ENCODE measurements around the gene LNX1. TPM values are rescaled to one million over a fixed set of nuclear protein-coding genes. Genes with fewer than 3 reads are reported as not detected.

LNX1 gene
- total and polyA plus RNA-seq, 9 of the 15 experiments (the other 6 are each of a cell fraction or from before 2014, with no cell fraction given): 0.40 to 3.6 (median 2.2) TPM

DNA sequence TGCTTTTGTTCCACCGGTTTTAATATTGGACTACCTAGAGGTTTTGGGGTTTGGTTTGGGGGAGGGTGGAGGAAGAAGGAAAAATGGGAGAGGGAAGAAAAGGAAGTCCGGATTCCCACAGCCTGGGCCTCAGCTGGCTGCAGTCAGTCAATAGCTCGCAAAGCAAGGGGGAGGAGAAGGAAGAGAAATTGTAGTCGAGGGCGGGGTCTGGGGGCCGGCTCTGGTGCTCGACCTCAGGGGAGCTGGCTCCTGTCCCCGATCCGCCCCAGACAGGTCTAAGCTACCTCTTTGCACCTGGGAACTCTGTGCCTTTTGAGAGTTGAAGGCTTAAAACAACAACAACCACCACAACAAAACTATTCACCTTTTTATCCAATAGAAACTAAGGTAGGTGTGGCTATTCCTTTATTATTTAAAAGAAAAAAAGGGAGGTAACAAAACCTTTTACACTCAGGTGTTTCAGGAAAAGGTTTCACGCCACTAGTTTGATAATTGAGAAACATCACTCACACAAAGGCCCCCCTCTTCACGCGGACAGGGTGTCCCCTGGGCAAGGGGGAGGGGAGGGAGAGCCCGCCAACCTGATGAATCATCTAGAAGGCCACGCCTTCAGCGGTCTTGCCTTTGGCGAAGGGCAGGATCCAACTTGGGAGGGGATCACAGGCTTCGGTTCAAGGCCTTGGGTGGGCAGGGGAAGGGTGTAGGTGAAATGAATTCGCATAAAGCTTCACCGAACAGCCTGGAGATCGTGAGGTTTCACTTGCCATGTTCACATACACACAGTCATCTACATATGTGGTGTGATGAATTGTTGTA is 1.6 kb upstream of the LNX1 start:
- peak overlapping the region; percentile 67 to 77; a peak in 3 of 4 replicates for H3K9ac ChIP-seq (ENCODE audit: insufficient read depth in 1 of 2, low read depth in 2 of 2, low read length in 2 of 2)
- peak; percentile 89 for ATAC-seq
- ChIA-PET CTCF (ENCODE audit: low intra/inter-chr PET ratio) (no interaction called here), POLR2A (interaction anchor here (0.6 to 1.0 kb wide), 3 partner anchors 17 to 860 kb away, joined by 3 to 4 read pairs (median 3); no protein-coding TSS in a partner anchor)
- peak; percentile 66 to 80 (median 69) for DNase-seq (ENCODE audit: extremely low read depth in 1 of 4, low spot score in 3 of 4)
- no peaks in the 10 kb centered on the region for H3K79me2 ChIP-seq (ENCODE audit: control insufficient read depth, insufficient read depth, low read length)
- FAIRE-seq: peak; percentile 85
- in situ Hi-C loops (cut with MboI): no loop called here
- WGBS (ENCODE audit: insufficient coverage, low coverage, missing lambda C conversion rate): 3% methylated on average over 17 of the region's 20 CpGs
- no peaks in the 10 kb centered on the region for H4K20me1 ChIP-seq (replicated peaks; ENCODE audit: control insufficient read depth, insufficient read depth, low read length)
- H2AFZ ChIP-seq (ENCODE audit: low read depth, low read length): peak overlapping the region; percentile 93
- peak overlapping the region; percentile 78 for H3K4me2 ChIP-seq (ENCODE audit: insufficient read depth, low read length)
- no peaks in the 10 kb centered on the region for H3K27me3 ChIP-seq (ENCODE audit: control insufficient read depth in 2 of 2, insufficient read depth in 2 of 2, low read length in 2 of 2)
- intact Hi-C loops (cut with micrococcal nuclease): loop anchor here (10.0 kb wide), 1 partner anchor 178 kb away; no protein-coding TSS in a partner anchor
- no peaks in the 10 kb centered on the region for H3K9me1 ChIP-seq (ENCODE audit: control insufficient read depth, insufficient read depth, low read length)
- peak overlapping the region; percentile 74 for H3K27ac ChIP-seq (ENCODE audit: extremely low read depth, low read depth, low read length)
- H3K4me3 ChIP-seq: peak overlapping the region; percentile 36
- BruUV-seq (replicated peaks): no TSS peak
- H3K36me3 ChIP-seq (ENCODE audit: control insufficient read depth, insufficient read depth, low read length): no peaks in the 10 kb centered on the region
- H3K4me1 ChIP-seq (replicated peaks in 1 of 2; ENCODE audit: control insufficient read depth in 2 of 2, insufficient read depth in 2 of 2, low read length in 2 of 2): peaks cover 4 to 30% of the 10 kb centered on the region in 2 experiments; a peak in 4 of 5 replicates
- H3K9me3 ChIP-seq (replicated peaks; ENCODE audit: control insufficient read depth, insufficient read depth, low read depth, low read length): no peaks in the 10 kb centered on the region
- TF ChIP-seq LEF1 (IDR thresholded peaks at IDR 0.05) (peak; percentile 48; the same call in 1 of the 2 replicates), ZNF644 (tag; IDR thresholded peaks at IDR 0.05; ENCODE audit: low read depth) (no peak), CHD2 (IDR thresholded peaks at IDR 0.05; ENCODE audit: low read depth, low read length) (0 out of 2 replicates have a peak, but pooled peaks have one; percentile 12), PKNOX1 (IDR thresholded peaks at IDR 0.05) (peak; percentile 62; the same call in 1 of the 2 replicates), DPF2 (IDR thresholded peaks at IDR 0.05) (peak; percentile 81), TEAD1 (CRISPR knock-in tag; IDR thresholded peaks at IDR 0.05) (no peak), E2F8 (IDR thresholded peaks at IDR 0.05; ENCODE audit: low read depth, partially characterized antibody) (peak; percentile 39), TFAM (CRISPR knock-in tag; conservative IDR thresholded peaks at IDR 0.05) (no peak), PBX2 (CRISPR knock-in tag; IDR thresholded peaks at IDR 0.05; ENCODE audit: low read depth) (no peak), PBX2 (tag; conservative IDR thresholded peaks at IDR 0.05; ENCODE audit: low read depth) (no peak), JUN (IDR thresholded peaks at IDR 0.05; ENCODE audit: borderline replicate concordance, low read depth, low read length) (peak; percentile 80; the same call in 1 of the 2 replicates), JUN (CRISPR knock-in tag; IDR thresholded peaks at IDR 0.05; ENCODE audit: borderline replicate concordance) (no peak)
- TF ChIP-seq, protein P1, sequence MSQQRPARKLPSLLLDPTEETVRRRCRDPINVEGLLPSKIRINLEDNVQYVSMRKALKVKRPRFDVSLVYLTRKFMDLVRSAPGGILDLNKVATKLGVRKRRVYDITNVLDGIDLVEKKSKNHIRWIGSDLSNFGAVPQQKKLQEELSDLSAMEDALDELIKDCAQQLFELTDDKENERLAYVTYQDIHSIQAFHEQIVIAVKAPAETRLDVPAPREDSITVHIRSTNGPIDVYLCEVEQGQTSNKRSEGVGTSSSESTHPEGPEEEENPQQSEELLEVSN (IDR thresholded peaks at IDR 0.05; ENCODE audit: borderline replicate concordance in 1 of 2, extremely low read depth in 1 of 2, insufficient read depth in 1 of 2, insufficient read length in 1 of 2, low read depth in 1 of 2, low read length in 1 of 2, poor library complexity in 1 of 2, severe bottlenecking in 1 of 2): peak in 1 of 2 experiments; percentile 16
